ENCODE data around the gene OR5K3.

OR5K3 gene

GRCh38 chr3:98434412-98434811 lies 43.9 kb downstream of the OR5K3 start:
- DNase-seq, result no peak

- no peak for DNase-seq
Observed at GRCh38 chr3:98440283-98440682, 49.8 kb downstream of the OR5K3 start.
